ENCODE measurements around the gene USP6.
"Not testable (repeated sequence)": the region's sequence is repeated elsewhere in the genome, so short reads cannot be mapped to it uniquely, and the experiment has no call there.

The USP6 gene

GRCh38 chr17:5136580-5137412, 21.0 kb downstream of the USP6 start:
- DNase-seq: not testable (repeated sequence)

DNA sequence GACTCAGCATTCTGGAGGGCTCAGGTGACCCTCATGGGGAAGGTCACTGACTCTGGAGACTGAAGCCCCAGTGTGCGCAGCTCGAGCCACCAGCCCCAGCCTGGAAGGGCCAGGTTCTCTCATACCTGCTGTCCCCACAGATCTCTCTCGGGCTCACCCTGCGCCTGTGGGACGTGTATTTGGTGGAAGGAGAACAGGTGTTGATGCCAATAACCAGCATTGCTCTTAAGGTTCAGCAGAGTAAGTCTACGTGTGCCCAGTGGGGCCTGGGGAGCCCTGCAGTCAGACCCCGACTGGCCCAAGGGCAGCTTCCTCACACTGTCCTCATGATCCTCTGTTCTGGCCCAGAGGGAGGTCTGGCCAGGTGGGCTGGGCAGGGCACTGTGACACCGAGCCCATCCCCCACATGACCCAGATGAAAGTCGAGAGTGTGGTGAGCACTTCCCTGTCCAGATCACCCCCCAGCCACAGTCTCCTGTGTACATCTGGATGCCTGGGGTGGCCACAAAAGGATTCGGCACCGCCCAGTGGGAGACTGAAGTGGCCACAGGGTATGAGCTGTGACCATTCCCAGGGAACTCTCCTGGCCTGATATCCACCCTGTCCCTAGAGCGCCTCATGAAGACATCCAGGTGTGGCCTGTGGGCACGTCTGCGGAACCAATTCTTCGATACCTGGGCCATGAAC, 21.8 kb downstream of the USP6 start:
- not testable (repeated sequence) for DNase-seq

- not testable (repeated sequence) for DNase-seq
Measured at GRCh38 chr17:5138198-5138544, 22.3 kb downstream of the USP6 start.

GRCh38 chr17:5138616-5139457, 23.0 kb downstream of the USP6 start:
- no peak for DNase-seq

- no peak for DNase-seq
Measured at GRCh38 chr17:5139458-5139732, 23.6 kb downstream of the USP6 start.

GRCh38 chr17:5142877-5143276, 27.0 kb downstream of the USP6 start:
- DNase-seq: not testable (repeated sequence)

DNA sequence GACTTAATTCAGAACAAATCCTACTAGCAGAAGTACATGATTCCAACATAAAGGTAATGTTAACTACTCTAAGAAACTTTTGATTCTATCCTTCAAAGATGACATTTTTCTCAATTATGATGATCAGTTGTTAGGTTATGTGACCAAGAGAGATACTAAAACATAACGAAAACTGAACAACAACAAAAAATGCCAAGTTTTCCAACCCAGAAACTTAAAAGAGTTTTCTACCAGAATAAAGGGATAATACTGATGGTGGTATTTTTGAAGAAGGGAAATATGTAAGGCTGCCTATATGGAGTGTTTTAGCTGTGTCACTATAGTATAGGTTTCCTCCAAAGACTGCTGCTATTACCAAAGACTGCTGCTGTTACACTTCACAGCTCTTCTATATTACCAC, 30.3 kb downstream of the USP6 start:
- DNase-seq: not testable (repeated sequence)

DNA sequence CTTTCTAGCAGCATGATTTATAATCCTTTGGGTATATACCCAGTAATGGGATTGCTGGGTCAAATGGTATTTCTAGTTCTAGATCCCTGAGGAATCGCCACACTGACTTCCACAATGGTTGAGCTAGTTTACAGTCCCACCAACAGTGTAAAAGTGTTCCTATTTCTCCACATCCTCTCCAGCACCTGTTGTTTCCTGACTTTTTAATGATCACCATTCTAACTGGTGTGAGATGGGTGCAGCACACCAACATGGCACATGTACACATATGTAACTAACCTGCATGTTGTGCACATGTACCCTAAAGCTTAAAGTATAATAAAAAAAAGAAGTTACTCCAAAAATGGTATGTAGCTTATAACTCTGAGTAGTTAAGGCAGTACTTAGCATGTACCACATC, 44.9 kb downstream of the USP6 start:
- DNase-seq: not testable (repeated sequence)

DNA sequence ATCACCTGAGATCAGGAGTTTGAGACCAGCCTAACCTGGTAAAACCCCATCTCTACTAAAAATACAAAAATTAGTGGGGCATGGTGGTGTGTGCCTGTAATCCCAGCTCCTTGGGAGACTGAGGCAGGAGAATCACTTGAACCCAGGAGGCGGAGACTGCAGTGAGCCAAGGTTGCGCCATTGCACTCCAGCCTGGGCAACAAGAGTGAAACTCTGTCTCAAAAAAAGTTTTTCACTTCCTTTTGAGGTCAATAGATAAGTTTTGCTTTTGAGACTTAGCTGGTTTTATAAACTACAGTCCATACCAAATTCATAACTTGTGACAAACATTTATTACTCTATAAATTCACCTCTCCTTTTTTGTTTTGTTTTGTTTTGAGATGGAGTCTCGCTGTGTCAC, 46.0 kb downstream of the USP6 start:
- DNase-seq: not testable (repeated sequence)

GRCh38 chr17:5164436-5164835, 48.6 kb downstream of the USP6 start:
- no peak for DNase-seq

DNA sequence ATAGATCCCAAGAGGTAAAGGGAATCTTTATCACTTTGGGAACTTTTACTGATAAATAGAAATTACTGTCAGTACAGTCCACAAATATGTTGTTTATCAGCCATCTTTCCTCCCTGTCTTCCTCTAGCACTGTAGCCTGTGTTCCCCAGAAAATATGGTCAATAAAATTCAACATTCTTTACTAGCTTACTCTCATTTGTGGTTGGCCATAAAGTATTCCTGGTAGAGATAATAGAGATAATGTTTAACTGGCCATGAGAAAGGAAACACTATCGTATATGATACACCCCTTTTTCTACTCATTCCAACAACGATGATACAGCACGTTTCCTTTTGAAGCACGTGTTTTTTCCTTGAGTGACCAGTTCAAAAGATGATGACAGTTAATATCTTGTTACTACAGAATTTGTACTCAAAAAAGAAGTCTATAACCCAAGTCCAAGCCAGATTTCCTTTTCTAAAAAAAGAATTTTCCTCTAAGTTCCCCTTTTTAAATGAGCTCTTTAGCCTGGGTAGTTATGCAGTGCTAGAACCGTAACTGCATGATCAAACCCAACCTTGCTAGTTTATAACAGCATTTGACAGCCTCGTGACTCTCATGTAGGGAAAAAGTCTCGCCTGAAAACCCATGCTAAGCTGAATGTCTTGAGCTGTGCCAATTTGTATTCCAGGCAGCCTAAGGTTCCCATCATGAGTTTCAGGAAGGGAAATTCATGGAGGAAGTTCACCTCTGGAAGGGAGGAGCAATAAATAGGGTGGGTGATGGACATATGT, 50.1 kb downstream of the USP6 start:
- not testable (repeated sequence) for DNase-seq

DNA sequence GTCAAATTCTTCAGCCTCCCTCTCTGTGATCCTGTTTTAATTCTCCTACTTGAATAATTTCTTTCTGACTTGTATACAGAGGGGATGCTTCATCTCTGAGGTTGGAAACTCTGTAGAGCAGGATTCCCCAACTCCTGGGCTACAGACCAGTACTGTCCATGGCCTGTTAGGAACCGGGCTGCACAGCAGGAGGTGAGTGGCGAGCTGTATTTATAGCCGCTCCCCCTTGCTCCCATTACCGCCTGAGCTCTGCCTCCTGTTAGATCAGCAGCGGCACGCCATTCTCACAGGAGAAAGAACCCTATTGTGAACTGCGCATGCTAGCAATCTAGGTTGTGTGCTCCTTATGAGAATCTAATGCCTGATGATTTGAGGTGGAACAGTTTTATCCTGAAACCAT, 59.2 kb downstream of the USP6 start:
- not testable (repeated sequence) for DNase-seq

DNA sequence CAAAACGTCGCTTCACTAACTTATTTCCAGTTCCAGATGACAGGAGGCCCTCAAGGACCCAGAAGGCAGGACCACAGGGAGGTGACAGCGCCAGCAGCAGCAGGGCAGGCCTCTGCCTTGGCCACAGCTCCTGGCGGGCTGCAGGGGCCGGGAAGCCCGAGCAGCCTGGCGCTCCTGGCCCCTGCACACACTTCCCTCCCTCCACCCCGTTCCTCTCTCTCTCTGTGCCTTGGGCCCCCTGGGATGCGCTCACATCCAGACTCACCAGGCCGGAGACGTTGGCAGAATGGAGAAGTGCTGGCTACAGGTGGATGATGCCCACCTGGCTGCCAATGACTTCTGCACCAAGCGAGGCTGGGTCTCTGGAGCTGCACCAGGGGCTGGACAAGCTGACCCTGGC, 63.2 kb downstream of the USP6 start:
- no peak for DNase-seq

DNA sequence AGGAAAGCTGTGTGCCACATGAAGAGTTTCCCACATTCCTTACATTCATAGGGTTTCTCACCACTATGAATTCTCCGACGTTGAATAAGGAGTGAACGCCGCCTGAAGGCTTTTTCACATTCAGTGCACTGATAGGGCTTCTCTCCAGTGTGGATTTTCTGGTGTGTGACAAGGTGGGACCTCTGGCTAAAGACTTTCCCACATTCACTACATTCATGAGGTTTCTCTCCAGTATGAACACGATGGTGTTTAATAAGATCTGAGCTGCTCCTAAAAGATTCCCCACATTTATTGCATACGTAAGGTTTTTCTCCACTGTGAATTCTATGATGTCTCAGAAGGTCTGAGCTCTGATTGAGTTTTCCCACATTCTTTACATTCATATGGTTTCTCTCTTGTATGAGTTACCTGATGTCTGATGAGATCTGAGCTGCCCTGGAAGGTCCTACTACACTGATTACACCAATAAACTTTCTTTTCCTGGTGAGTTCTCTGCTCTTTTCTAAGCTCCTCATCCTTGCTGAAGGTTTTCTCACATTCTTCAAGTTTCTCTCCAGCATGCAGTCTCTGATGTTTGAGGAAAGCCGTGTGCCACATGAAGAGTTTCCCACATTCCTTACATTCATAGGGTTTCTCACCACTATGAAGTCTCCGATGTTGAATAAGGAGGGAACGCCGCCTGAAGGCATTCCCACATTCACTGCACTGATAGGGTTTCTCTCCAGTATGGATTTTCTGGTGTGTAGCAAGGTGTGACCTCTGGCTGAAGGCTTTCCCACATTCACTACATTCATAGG, 65.9 kb downstream of the USP6 start:
- no peak for DNase-seq

GRCh38 chr17:5182597-5183409, 67.0 kb downstream of the USP6 start:
- no peak for DNase-seq

GRCh38 chr17:5183410-5183793, 67.6 kb downstream of the USP6 start:
- DNase-seq: no peak

- no peak for DNase-seq
Measured at GRCh38 chr17:5184288-5184687, 68.5 kb downstream of the USP6 start.

DNA sequence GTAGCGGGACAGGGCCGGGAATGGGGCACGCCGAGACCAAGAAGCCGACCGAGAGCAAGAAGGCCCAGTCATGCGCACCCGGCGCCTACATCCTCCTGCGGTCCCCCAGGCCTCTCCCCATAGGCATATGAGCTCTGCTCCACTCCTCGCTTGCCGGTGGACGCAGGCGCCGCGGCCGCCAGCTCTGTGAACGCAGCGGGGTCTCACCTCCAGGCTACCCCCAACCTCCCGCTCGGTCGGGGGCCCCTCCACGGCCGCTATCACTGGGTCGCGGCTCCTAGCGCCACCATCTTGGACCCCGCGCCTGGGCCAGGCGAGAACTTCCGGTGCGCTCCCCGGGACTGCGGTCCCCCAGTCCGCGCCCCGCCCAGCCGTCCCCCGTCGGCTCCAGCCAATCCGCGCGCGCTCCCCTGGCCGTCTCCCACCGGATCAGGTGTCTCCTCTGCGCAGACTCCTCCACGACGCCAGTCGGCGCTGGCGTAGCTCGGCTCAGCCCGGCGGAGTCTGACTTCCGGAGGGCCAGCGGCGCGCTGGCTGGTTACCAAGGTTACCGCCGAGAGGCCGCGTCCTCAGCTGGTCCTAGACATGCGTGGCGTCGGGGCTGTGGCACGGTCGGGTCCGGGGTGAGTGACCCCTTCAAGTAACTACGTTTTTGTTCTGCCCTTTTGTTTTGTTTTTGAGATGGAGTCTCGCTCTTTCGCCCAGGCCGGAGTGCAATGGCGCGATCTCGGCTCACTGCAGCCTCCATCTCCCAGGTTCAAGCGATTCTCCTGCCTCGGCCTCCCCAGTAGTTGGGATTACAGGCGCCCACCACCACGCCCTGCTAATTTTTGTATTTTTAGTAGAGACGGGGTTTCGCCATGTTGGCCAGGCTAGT, 75.9 kb downstream of the USP6 start, which contains the start of gene ZNF594:
Gene ZNF594, minus strand, starts transcription at position 328 of the 877 bp plus-strand sequence. CDS start 7,612 bp downstream, outside the sequence.
- DNase-seq: peak; percentile 98

DNA sequence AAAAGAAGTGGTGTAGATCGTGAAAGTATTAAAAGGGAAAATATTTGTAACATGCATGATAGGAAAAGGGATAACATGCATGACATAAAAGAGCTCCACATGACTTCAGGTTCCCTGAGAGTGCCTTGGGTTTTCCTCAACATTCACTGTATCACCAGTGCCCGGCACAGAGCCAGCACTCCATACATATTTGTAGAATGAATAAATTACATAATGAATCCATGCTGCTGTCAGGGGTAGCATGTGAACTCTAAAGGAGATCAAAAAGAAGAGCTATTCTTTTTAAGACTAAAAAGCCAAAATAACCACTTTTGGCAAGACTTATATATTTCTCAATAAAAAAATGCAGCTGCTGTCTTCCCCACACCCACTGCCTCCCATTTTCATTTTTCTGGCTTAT, 78.5 kb downstream of the USP6 start:
- DNase-seq: no peak

GRCh38 chr17:5198472-5198871, 82.6 kb downstream of the USP6 start:
- DNase-seq: no peak

Data from stimulated activated CD4-positive, alpha-beta T cell treated with anti-CD3 and anti-CD28 coated beads, Interleukin-4, amount 100 ng/mL, for 24 hours (primary cell).